HepG2 (cell line): ENCODE measurements around the gene SPATA25. TPM values are rescaled to one million over a fixed set of nuclear protein-coding genes. Genes with fewer than 3 reads are reported as not detected.
A peak's percentile ranks its signal among the peaks of the same experiment; 100 is the strongest.

ENCODE experiments used
- ARNT2 ChIP-seq: sonication (generic); formaldehyde crosslinking; IDR thresholded peaks from 2 replicates; pipeline ENCODE4 v1.8.0; 2022; ENCODE audit warnings: mild to moderate bottlenecking, low read depth, missing genetic modification reagents, moderate library complexity
- ESRRA ChIP-seq: sonication (generic); formaldehyde crosslinking; IDR thresholded peaks from 2 replicates; pipeline ENCODE4 v1.5.1; 2020; ENCODE audit warnings: mild to moderate bottlenecking, low read depth, missing genetic modification reagents
- HNF4A ChIP-seq: sonication (generic); formaldehyde crosslinking; IDR thresholded peaks from 2 replicates; pipeline ENCODE4 v1.4.0; 2020; ENCODE audit warnings: missing genetic modification reagents
- HNRNPUL1 ChIP-seq: fragments of 200-400 bp; formaldehyde crosslinking; IDR thresholded peaks from 2 replicates; pipeline ENCODE4 v1.6.1; 2017; ENCODE audit warnings: low read depth, mild to moderate bottlenecking, low read length, moderate library complexity
- JDP2 ChIP-seq: sonication (generic); formaldehyde crosslinking; IDR thresholded peaks from 2 replicates; pipeline ENCODE4 v1.8.1; 2022; ENCODE audit warnings: missing genetic modification reagents, borderline replicate concordance
- JUNB ChIP-seq: sonication (generic); formaldehyde crosslinking; IDR thresholded peaks from 2 replicates; pipeline ENCODE4 v1.8.0; 2022; ENCODE audit warnings: missing genetic modification reagents, mild to moderate bottlenecking, borderline replicate concordance
- MAZ ChIP-seq, 2 experiments: sonication (generic) in 1 of 2; formaldehyde crosslinking in 1 of 2; IDR thresholded peaks; 2 replicates each; pipeline versions ENCODE4 v1.5.0 to v1.6.1; 2012 to 2020; ENCODE audit warnings: low read depth in 2 of 2, mild to moderate bottlenecking in 2 of 2, borderline replicate concordance in 1 of 2, improper control_type of control experiment in 1 of 2, low read length in 1 of 2, missing genetic modification reagents in 1 of 2, moderate library complexity in 1 of 2
- PITX1 ChIP-seq: sonication (generic); formaldehyde crosslinking; IDR thresholded peaks from 2 replicates; pipeline ENCODE4 v1.5.1; 2020; ENCODE audit warnings: mild to moderate bottlenecking, missing genetic modification reagents
- REXO4 ChIP-seq: sonication (generic); formaldehyde crosslinking; IDR thresholded peaks from 2 replicates; pipeline ENCODE4 v1.8.0; 2022; ENCODE audit warnings: missing genetic modification reagents, mild to moderate bottlenecking, borderline replicate concordance
- SMAD3 ChIP-seq: sonication (generic); formaldehyde crosslinking; IDR thresholded peaks from 2 replicates; pipeline ENCODE4 v1.4.0; 2020; ENCODE audit warnings: missing genetic modification reagents
- ZBTB7B ChIP-seq: sonication (generic); formaldehyde crosslinking; IDR thresholded peaks from 2 replicates; pipeline ENCODE4 v1.4.0; 2020; ENCODE audit warnings: missing genetic modification reagents
- ZMYM2 ChIP-seq: sonication (generic); formaldehyde crosslinking; IDR thresholded peaks from 2 replicates; pipeline ENCODE4 v1.8.0; 2022; ENCODE audit warnings: mild to moderate bottlenecking, missing genetic modification reagents
- ZMYM3 ChIP-seq: sonication (generic); formaldehyde crosslinking; IDR thresholded peaks from 2 replicates; pipeline ENCODE4 v1.5.1; 2020; ENCODE audit warnings: mild to moderate bottlenecking, missing genetic modification reagents
- ZNF326 ChIP-seq: sonication (generic); formaldehyde crosslinking; IDR thresholded peaks from 2 replicates; pipeline ENCODE4 v1.4.0; 2020; ENCODE audit warnings: missing genetic modification reagents, borderline replicate concordance
- ZNF598 ChIP-seq: sonication (generic); formaldehyde crosslinking; IDR thresholded peaks from 2 replicates; pipeline ENCODE4 v1.5.1; 2020; ENCODE audit warnings: mild to moderate bottlenecking, missing genetic modification reagents, borderline replicate concordance
- ZNF777 ChIP-seq: sonication (generic); formaldehyde crosslinking; IDR thresholded peaks from 2 replicates; pipeline ENCODE4 v1.4.0; 2020; ENCODE audit warnings: missing genetic modification reagents
- ZSCAN30 ChIP-seq: sonication (generic); formaldehyde crosslinking; IDR thresholded peaks from 2 replicates; pipeline ENCODE4 v1.5.0; 2020; ENCODE audit warnings: mild to moderate bottlenecking, missing genetic modification reagents
- polyA plus RNA-seq, 8 experiments: library from polyadenylated mRNA; depleted of rRNA in 3 of 8; stranded (reverse) in 7 of 8; unstranded in 1 of 8; fragments of >200 nt; fragmentation: Illumina TruSeq in 4 of 8; extraction: Trizol in 4 of 8; gene quantifications; 2 replicates each; pipeline versions ENCODE4 v1.2.1 to v1.2.3, GENCODE V29; 2011 to 2016; ENCODE audit warnings: low read depth in 4 of 8, missing spikeins in 1 of 8, mixed read lengths in 1 of 8; ENCODE audit not compliant: insufficient read depth in 1 of 8
- total RNA-seq, 5 experiments: library from RNA; depleted of rRNA; stranded (reverse); fragments of >200 nt; fragmentation: Illumina TruSeq; extraction: Trizol; gene quantifications; 2 replicates each; pipeline ENCODE4 v1.2.3, GENCODE V29; 2016; ENCODE audit warnings: low read depth in 1 of 5
- TF ChIP-seq, protein P1 (sequence below): sonication (generic); formaldehyde crosslinking; IDR thresholded peaks from 2 replicates; pipeline ENCODE4 v1.4.0; 2020; ENCODE audit warnings: mild to moderate bottlenecking, missing genetic modification reagents
- TF ChIP-seq, protein P2 (sequence below): IDR thresholded peaks from 2 replicates; pipeline ENCODE4 v1.4.0; 2020; ENCODE audit warnings: mild to moderate bottlenecking, missing genetic modification reagents

The SPATA25 gene
- total and polyA plus RNA-seq, 2 of the 13 experiments (the other 11 are each of a cell fraction or from before 2014, with no cell fraction given): 4.8 to 7.6 TPM

DNA sequence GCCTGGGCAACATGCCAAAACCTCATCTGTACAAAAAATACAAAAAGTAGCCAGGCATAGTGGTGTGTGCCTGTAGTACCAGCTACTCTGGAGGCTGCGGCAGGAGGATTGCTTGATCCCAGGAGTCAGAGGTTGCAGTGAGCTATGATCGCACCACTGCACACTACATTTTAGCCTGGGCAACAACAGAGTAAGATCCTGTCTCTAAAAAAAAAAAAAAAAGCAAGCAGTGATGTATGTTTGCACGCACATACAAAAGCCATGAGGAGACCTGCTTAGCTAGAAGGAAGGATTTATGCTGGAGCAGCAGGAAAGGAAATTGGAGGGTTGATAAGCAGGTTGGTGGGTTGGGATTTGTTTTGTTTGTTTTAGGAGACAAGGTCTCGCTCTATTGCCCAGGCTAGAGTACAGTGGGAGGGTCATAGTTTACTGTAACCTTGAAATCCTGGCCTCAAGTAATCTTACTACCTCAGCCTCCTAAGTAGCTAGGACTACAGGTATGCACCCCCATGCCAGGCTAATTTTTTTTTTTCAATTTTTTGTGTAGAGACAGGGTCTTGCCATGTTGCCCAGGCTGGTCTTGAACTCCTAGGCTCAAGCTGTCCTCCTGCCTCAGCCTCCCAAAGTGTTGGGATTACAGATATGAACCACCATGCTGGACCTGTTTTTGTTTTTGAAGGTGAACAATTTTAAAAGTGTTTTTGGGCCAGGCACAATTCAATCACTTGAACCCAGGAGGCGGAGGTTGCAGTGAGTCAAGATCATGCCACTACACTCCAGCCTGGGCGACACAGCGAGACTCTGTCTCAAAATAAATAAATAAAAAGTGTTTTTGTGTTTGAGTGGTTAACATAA lies 26.0 kb downstream of the SPATA25 start (continued):
- TF ChIP-seq REXO4 (CRISPR knock-in tag) (no peak), ESRRA (CRISPR knock-in tag) (peak; percentile 69), HNRNPUL1 (no peak), ZNF777 (CRISPR knock-in tag) (peak; percentile 22; the same call in 1 of the 2 replicates), ZMYM2 (CRISPR knock-in tag) (peak; percentile 69; the same call in 1 of the 2 replicates), JUNB (CRISPR knock-in tag) (0 out of 2 replicates have a peak, but pooled peaks have one; percentile 11), ZNF598 (CRISPR knock-in tag) (0 out of 2 replicates have a peak, but pooled peaks have one; percentile 61), ARNT2 (peak; percentile 39; the same call in 1 of the 2 replicates), JDP2 (CRISPR knock-in tag) (no peak), PITX1 (CRISPR knock-in tag) (peak; percentile 89), ZBTB7B (CRISPR knock-in tag) (peak; percentile 67; the same call in 1 of the 2 replicates), ZSCAN30 (CRISPR knock-in tag) (0 out of 2 replicates have a peak, but pooled peaks have one; percentile 36), SMAD3 (CRISPR knock-in tag) (no peak), ZNF326 (CRISPR knock-in tag) (no peak), ZMYM3 (CRISPR knock-in tag) (peak; percentile 73; the same call in 1 of the 2 replicates), MAZ (IDR thresholded peaks at IDR 0.05; ENCODE audit: borderline replicate concordance, low read depth, low read length) (no peak), MAZ (CRISPR knock-in tag; IDR thresholded peaks at IDR 0.05; ENCODE audit: low read depth) (0 out of 2 replicates have a peak, but pooled peaks have one; percentile 39), HNF4A (CRISPR knock-in tag) (peak; percentile 64)
- TF ChIP-seq, protein P1, sequence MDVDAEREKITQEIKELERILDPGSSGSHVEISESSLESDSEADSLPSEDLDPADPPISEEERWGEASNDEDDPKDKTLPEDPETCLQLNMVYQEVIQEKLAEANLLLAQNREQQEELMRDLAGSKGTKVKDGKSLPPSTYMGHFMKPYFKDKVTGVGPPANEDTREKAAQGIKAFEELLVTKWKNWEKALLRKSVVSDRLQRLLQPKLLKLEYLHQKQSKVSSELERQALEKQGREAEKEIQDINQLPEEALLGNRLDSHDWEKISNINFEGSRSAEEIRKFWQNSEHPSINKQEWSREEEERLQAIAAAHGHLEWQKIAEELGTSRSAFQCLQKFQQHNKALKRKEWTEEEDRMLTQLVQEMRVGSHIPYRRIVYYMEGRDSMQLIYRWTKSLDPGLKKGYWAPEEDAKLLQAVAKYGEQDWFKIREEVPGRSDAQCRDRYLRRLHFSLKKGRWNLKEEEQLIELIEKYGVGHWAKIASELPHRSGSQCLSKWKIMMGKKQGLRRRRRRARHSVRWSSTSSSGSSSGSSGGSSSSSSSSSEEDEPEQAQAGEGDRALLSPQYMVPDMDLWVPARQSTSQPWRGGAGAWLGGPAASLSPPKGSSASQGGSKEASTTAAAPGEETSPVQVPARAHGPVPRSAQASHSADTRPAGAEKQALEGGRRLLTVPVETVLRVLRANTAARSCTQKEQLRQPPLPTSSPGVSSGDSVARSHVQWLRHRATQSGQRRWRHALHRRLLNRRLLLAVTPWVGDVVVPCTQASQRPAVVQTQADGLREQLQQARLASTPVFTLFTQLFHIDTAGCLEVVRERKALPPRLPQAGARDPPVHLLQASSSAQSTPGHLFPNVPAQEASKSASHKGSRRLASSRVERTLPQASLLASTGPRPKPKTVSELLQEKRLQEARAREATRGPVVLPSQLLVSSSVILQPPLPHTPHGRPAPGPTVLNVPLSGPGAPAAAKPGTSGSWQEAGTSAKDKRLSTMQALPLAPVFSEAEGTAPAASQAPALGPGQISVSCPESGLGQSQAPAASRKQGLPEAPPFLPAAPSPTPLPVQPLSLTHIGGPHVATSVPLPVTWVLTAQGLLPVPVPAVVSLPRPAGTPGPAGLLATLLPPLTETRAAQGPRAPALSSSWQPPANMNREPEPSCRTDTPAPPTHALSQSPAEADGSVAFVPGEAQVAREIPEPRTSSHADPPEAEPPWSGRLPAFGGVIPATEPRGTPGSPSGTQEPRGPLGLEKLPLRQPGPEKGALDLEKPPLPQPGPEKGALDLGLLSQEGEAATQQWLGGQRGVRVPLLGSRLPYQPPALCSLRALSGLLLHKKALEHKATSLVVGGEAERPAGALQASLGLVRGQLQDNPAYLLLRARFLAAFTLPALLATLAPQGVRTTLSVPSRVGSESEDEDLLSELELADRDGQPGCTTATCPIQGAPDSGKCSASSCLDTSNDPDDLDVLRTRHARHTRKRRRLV (CRISPR knock-in tag): no peak
- TF ChIP-seq, protein P2, sequence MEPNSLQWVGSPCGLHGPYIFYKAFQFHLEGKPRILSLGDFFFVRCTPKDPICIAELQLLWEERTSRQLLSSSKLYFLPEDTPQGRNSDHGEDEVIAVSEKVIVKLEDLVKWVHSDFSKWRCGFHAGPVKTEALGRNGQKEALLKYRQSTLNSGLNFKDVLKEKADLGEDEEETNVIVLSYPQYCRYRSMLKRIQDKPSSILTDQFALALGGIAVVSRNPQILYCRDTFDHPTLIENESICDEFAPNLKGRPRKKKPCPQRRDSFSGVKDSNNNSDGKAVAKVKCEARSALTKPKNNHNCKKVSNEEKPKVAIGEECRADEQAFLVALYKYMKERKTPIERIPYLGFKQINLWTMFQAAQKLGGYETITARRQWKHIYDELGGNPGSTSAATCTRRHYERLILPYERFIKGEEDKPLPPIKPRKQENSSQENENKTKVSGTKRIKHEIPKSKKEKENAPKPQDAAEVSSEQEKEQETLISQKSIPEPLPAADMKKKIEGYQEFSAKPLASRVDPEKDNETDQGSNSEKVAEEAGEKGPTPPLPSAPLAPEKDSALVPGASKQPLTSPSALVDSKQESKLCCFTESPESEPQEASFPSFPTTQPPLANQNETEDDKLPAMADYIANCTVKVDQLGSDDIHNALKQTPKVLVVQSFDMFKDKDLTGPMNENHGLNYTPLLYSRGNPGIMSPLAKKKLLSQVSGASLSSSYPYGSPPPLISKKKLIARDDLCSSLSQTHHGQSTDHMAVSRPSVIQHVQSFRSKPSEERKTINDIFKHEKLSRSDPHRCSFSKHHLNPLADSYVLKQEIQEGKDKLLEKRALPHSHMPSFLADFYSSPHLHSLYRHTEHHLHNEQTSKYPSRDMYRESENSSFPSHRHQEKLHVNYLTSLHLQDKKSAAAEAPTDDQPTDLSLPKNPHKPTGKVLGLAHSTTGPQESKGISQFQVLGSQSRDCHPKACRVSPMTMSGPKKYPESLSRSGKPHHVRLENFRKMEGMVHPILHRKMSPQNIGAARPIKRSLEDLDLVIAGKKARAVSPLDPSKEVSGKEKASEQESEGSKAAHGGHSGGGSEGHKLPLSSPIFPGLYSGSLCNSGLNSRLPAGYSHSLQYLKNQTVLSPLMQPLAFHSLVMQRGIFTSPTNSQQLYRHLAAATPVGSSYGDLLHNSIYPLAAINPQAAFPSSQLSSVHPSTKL (CRISPR knock-in tag): peak; percentile 74
